NCI-H2171 treated with DMSO at 0.1 percent for 48 hours (cell line): Measurements from ENCODE around the gene CORO2B.
"Not testable (repeated sequence)": the region's sequence is repeated elsewhere in the genome, so short reads cannot be mapped to it uniquely, and the experiment has no call there.

ENCODE experiments used
- DNase-seq: peaks from one replicate; lab custom pipeline; 2025; lab: John Stamatoyannopoulos, UW

CORO2B gene

GRCh38 chr15:68590721-68591389 is 12.1 kb downstream of the CORO2B start:
- DNase-seq, result no peak

GRCh38 chr15:68592054-68592453 is 13.3 kb downstream of the CORO2B start:
- DNase-seq, result no peak

GRCh38 chr15:68592544-68592943 is 13.8 kb downstream of the CORO2B start:
- DNase-seq, result no peak

GRCh38 chr15:68593341-68593740 is 14.5 kb downstream of the CORO2B start:
- no peak for DNase-seq

DNA sequence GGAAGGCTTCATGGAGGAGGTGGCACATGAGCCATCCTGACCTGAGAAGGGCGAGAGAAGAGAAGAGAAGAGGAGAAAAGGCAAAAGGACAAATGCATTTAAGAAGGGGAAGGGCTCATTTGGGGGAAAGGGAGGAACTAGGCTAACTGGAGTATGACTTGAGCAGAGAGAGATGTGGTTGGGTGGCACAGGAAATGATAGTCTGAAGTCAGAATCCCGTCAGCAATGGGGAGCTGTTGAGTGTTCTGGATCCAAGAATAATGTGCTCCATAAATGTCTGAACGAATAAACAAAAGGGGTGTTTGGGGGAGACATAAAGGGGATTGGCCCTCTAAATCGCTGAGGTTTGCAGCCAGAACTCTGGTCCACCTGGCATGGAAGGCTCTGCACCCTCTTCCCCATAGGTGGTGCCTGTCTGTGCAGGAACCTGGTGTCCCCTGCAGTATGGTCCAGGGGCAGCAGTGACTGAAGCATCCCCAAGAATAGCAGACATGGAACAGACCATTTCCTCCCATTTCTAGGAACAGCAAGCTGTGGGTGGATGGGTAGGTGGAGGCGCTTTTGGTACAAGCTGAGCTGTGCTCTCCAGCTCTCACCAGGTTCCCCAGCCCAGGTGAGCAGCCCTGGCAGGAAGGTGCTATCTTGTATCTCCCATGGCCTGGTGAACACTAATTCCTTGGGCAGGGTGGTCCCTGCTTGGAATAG is 15.2 kb downstream of the CORO2B start:
- DNase-seq, result no peak

- DNase-seq, result no peak
These were observed 15.9 kb downstream of the CORO2B start for GRCh38 chr15:68594533-68595259.

- DNase-seq, result no peak
These were observed 16.4 kb downstream of the CORO2B start for GRCh38 chr15:68595260-68595564.

DNA sequence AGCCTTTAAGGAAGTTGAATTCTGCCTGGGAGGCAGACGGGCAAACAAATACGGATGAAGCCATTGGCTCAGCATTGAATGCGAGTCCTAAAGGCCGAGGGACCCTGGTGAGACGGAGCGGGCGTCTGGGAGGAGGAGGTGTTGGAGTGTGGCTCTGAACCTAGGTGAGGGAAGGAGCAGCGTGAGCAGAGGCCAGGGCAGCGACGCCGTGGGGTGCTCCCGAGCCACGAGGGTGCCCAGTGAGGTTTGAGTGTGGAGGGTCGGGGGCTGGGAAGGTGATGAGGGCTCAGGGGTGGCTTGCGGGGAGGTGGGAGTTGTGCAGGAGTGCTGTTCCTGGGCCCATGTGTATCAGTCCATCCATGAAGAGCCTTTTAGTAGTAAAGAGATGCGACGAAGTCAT is 17.0 kb downstream of the CORO2B start:
- DNase-seq, result no peak

GRCh38 chr15:68596691-68597090 is 17.9 kb downstream of the CORO2B start:
- no peak for DNase-seq

DNA sequence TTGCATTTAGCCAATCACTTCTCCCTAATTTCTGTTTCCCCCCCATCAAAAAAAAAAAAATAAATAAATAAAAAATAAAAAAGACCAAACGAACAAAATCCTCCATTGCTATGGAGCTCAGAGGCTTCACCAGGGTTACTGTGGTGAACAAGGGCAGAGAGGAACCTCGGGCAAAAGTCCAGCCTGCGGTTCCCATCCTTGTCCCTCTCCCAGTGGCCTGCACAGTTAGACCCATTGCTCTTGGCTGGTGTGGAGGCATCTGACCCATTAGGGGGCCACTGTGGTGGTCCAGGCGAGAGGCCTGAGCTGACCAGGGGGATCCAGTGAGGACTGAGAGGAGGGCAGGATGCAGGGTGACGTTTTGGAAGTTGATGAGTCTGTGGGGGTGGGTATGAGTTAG is 18.8 kb downstream of the CORO2B start:
- no peak for DNase-seq

- DNase-seq, result no peak
These were observed 19.7 kb downstream of the CORO2B start for GRCh38 chr15:68598171-68599152.

DNA sequence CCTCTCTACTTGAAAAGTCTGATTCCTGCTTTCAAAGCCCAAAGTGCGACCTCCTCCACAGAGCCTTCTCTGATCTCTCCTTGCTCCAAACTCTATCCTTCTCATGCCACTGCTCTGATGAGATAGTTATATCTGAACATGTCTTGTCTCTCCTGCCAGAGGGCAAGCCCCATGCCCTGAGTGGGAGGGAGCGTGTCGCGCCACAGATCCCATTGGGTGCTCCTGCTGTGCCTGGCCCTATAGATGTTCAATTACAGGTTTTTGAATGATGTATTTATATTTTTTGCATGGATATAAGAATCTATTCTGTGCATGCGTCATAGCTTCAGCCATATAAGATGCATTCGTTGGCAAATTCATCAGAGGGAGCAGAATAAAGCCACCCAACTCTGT is 20.4 kb downstream of the CORO2B start:
- no peak for DNase-seq

- DNase-seq, result no peak
These were observed 20.8 kb downstream of the CORO2B start for GRCh38 chr15:68599560-68600071.

- DNase-seq, result no peak
These were observed 22.7 kb downstream of the CORO2B start for GRCh38 chr15:68601206-68602197.

DNA sequence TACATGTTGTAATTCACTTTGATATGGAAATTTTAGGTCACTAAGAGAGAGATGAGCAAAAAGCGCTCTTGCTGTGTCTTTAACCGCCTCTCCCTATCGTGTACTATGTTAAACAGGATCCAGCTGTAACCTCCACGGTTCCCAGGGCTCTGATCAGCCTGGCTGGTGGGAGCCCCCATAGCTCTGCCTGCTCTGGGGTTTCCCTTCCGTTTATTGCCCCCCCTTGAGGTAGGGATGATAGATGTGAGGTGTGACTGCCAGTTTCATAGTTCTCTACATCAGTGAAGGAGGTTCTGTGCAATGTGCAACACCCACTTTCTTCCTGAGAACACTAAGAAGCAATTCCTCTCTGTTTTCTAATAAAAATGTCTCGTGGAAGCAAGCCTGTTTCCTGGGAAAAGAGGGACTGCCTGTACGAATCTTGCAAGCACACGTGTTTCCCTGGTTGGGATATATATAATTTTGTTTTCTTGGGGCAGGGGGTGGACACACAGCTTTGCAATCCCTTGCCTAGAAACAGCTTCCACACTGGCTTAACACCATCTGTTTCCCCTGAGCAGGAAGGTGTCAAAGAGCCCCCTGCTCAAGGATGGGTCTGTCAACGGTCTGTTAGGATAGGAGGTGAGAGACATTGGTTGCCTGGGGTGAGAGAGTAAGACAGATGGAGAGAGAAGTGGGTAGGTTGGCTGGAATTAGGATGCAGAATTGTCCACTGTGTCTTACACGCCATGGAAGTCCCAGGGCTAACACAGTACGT is 23.8 kb downstream of the CORO2B start:
- no peak for DNase-seq

DNA sequence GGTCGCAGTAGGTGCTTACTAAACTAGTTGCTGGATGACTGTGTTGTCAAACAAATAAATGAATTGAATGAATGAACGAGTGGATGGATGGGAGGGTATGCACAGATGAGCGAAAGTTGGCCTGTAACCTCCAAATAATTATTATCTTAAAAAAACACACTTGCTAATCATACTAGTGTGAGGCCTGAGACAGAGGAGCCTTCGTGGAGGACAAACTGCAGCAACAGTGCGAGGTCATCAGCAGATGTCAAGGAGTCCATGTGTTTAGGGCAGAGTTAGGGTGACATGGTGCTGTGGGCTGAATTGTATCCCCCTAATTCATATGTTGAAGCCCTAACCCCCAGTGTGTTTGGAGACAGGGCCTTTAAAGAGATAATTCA is 24.4 kb downstream of the CORO2B start:
- DNase-seq, result no peak

DNA sequence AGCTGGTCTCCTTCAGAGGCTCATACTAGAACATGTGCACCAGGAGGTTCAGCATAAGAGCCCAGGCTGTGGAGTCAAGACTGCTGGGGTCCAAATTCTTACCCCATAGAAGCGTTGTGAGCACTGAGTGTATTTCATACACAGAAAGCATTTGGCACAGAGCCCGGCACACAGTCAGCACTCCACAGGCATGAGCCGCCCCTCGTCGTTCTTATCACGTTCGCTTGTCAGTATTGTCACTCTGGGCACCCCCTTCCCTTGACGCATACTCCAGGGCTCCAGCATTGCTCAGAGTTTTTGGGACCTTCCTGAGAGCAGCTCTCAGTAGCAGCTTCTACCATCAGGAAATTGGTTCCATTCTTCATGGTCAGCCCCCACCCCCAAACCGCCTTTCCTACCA is 25.2 kb downstream of the CORO2B start:
- DNase-seq, result no peak

DNA sequence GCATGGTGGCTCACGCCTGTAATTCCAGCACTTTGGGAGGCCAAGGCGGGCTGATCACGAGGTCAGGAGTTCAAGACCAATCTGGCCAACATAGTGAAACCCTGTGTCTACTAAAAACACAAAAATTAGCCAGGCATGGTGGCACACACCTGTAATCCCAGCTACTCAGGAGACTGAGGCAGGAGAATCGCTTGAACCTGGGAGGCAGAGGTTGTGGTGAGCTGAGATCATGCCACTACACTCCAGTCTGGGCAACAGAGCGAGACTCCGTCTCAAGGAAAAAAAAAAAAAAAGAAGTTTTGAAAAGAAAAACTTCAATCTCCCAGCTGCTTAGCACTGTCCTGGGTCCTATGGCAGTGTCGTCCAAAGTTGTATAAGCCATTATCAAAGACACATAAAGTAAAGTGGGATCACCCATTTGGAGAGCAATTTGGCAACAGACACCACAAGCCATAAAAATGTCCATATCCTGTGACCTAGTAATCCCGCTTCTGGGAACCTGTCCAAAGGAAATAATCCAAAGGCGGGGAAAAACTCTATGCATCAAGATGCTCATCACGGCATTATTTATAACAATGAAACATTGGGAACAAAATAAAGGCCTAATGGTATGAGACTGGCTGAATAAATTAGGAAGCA is 26.2 kb downstream of the CORO2B start:
- DNase-seq, result not testable (repeated sequence)

- DNase-seq, result no peak
These were observed 27.6 kb downstream of the CORO2B start for GRCh38 chr15:68606375-68606774.
